Activated CD4-positive, alpha-beta T cell treated with anti-CD3 and anti-CD28 coated beads for 24 hours (primary cell): ENCODE results near the gene IL34.
"Not testable (repeated sequence)": the region's sequence is repeated elsewhere in the genome, so short reads cannot be mapped to it uniquely, and the experiment has no call there.

Experiments used
- DNase-seq, 2 donors: peaks; one replicate each; pipeline ENCODE4 v3.0.0-alpha.2; 2020; ENCODE audit warnings: low read depth in 2 of 2

Gene IL34

GRCh38 chr16:70656712-70657263, 10.4 kb downstream of the IL34 start:
- no peak for DNase-seq

- DNase-seq = no peak
Measured at GRCh38 chr16:70657956-70658355, 11.6 kb downstream of the IL34 start.

- DNase-seq = no peak
Measured at GRCh38 chr16:70658921-70659320, 12.6 kb downstream of the IL34 start.

GRCh38 chr16:70659546-70659945, 13.2 kb downstream of the IL34 start:
- DNase-seq = no peak

GRCh38 chr16:70659953-70660671, 13.8 kb downstream of the IL34 start:
- DNase-seq = no peak

- DNase-seq = no peak
Measured at GRCh38 chr16:70660672-70661350, 14.5 kb downstream of the IL34 start.

- no peak for DNase-seq
Measured at GRCh38 chr16:70661534-70661917, 15.2 kb downstream of the IL34 start.

GRCh38 chr16:70661918-70662641, 15.7 kb downstream of the IL34 start:
- DNase-seq = no peak

- DNase-seq = no peak
Measured at GRCh38 chr16:70662991-70663523, 16.7 kb downstream of the IL34 start.

- no peak for DNase-seq
Measured at GRCh38 chr16:70663524-70664324, 17.4 kb downstream of the IL34 start.

GRCh38 chr16:70664325-70665112, 18.2 kb downstream of the IL34 start:
- no peak for DNase-seq

GRCh38 chr16:70665113-70665694, 18.8 kb downstream of the IL34 start:
- DNase-seq = no peak

GRCh38 chr16:70665806-70666735, 19.7 kb downstream of the IL34 start:
- DNase-seq = no peak

GRCh38 chr16:70670175-70670574, 23.8 kb downstream of the IL34 start:
- DNase-seq = no peak

GRCh38 chr16:70670938-70671337, 24.6 kb downstream of the IL34 start:
- DNase-seq = not testable (repeated sequence)

GRCh38 chr16:70674221-70675014, 28.1 kb downstream of the IL34 start:
- DNase-seq = no peak

GRCh38 chr16:70675851-70676513, 29.6 kb downstream of the IL34 start:
- DNase-seq = no peak
